Measurements from ENCODE around the gene PTPRN.

PTPRN gene

GRCh38 chr2:219292616-219293015, 16.6 kb downstream of the PTPRN start:
- H3K4me3 ChIP-seq (ENCODE audit: low read depth, low read length) = no peak overlapping the region
- TF ChIP-seq CTCF (IDR thresholded peaks at IDR 0.05; ENCODE audit: low read depth, low read length, missing control alignments) = no peak
- DNase-seq (ENCODE audit: low read depth) = no peak

DNA sequence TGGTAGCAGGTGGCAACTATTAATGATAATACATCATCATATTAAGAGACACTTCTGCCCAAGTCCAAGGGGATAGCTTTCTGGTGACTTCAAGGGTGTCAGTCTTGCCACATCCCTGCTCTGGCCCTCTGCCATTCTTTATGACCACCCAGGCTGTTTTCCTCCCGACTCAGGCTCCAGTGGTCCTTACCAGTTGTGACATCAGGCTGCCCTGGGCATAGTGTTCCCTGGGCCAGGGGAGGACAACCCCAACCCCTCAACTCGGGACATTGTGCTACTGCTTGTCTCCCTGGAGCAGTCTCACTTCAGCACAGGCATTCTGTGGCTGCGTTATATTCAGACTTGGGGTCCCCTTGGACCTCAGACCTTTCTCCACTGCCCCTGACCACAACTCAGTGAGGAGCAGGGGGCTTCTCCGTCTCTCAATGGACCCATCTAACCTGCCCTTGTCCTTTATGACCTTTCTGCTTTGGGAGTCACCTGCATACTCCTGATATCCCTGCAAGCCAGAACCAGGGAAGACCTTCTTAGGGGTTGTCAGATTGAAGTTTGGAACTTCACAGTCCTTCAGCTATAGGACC, 17.2 kb downstream of the PTPRN start:
- DNase-seq (ENCODE audit: low read depth) = no peak
- TF ChIP-seq CTCF (IDR thresholded peaks at IDR 0.05; ENCODE audit: low read depth, low read length, missing control alignments) = no peak
- H3K4me3 ChIP-seq (ENCODE audit: low read depth, low read length) = no peak overlapping the region

DNA sequence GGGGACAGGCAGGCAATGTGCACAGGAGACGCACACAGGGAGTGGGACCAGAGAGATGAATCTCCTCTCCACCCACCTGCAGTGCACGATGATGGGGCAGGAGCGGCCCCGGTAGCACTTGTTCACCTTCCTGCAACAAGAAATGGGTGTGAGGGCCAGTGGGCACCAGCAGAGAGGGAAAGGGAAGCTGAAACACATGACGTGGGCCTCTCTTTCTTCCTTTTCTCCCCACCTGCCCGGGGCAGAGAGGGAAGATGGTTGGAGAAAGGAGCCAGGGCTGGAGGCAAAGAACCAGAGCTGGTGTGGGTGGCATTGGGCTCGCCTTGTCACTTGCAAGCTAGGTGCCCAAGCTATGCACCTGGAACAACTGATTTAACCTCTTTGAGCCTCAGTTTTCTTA, 17.8 kb downstream of the PTPRN start:
- TF ChIP-seq CTCF (IDR thresholded peaks at IDR 0.05; ENCODE audit: low read depth, low read length, missing control alignments) = no peak
- no peak overlapping the region for H3K4me3 ChIP-seq (ENCODE audit: low read depth, low read length)
- DNase-seq (ENCODE audit: low read depth) = no peak

GRCh38 chr2:219290381-219291171, 18.6 kb downstream of the PTPRN start:
- TF ChIP-seq CTCF (IDR thresholded peaks at IDR 0.05; ENCODE audit: low read depth, low read length, missing control alignments) = no peak
- no peak for DNase-seq (ENCODE audit: low read depth)
- H3K4me3 ChIP-seq (ENCODE audit: low read depth, low read length) = no peak overlapping the region

- TF ChIP-seq CTCF (IDR thresholded peaks at IDR 0.05; ENCODE audit: low read depth, low read length, missing control alignments) = no peak
- no peak for DNase-seq (ENCODE audit: low read depth)
- no peak overlapping the region for H3K4me3 ChIP-seq (ENCODE audit: low read depth, low read length)
Observed at GRCh38 chr2:219289537-219290361, 19.5 kb downstream of the PTPRN start.

- TF ChIP-seq CTCF (IDR thresholded peaks at IDR 0.05; ENCODE audit: low read depth, low read length, missing control alignments) = no peak
- no peak overlapping the region for H3K4me3 ChIP-seq (ENCODE audit: low read depth, low read length)
- DNase-seq (ENCODE audit: low read depth) = no peak
Observed at GRCh38 chr2:219289195-219289536, 20.0 kb downstream of the PTPRN start.
